Body of pancreas (tissue), 4 donors: ENCODE results near the gene SUN2. TPM values are rescaled to one million over a fixed set of nuclear protein-coding genes. Genes with fewer than 3 reads are reported as not detected.

ENCODE experiments used
- ATAC-seq: fragments of 150-250 bp; one replicate; pipeline ENCODE4 v1.9.1; 2016
- DNase-seq, 4 donors: peaks; one replicate each; pipeline ENCODE4 v3.0.0-alpha.2; 2019
- H3K27ac ChIP-seq, 4 donors: fragments of 200-600 bp; sonication (generic); 1 replicate in 3 of 4; 2 replicates in 1 of 4; pipeline versions ENCODE4 v1.5.1 to v1.6.1; 2016 to 2019; ENCODE audit warnings: mild to moderate bottlenecking in 1 of 4, mixed read lengths in 1 of 4, moderate library complexity in 1 of 4
- H3K27me3 ChIP-seq, 2 donors: fragments of 200-600 bp; sonication (generic); one replicate each; pipeline ENCODE4 v1.6.0; 2016; ENCODE audit warnings: mild to moderate bottlenecking in 1 of 2
- H3K36me3 ChIP-seq, 2 donors: fragments of 200-600 bp; sonication (generic); replicated peaks in 1 of 2; 2 replicates each; pipeline ENCODE4 v1.5.1; 2016; ENCODE audit warnings: low read depth in 2 of 2; ENCODE audit not compliant: insufficient read depth in 1 of 2
- H3K4me1 ChIP-seq: fragments of 200-600 bp; sonication (generic); one replicate; pipeline ENCODE4 v1.6.0; 2016
- H3K4me3 ChIP-seq, 2 donors: fragments of 200-600 bp; sonication (generic); 1 replicate in 1 of 2; 2 replicates in 1 of 2; pipeline ENCODE4 v1.5.1; 2016 to 2019
- H3K9me3 ChIP-seq, 3 donors: fragments of 200-600 bp; sonication (generic); 1 replicate in 2 of 3; 2 replicates in 1 of 3; pipeline ENCODE4 v1.5.1; 2016
- POLR2A ChIP-seq, 3 donors: fragments of 450-650 bp; IDR thresholded peaks; one replicate each; pipeline ENCODE4 v1.6.1; 2016; ENCODE audit warnings: antibody characterized with exemption in 3 of 3, mild to moderate bottlenecking in 2 of 3
- WGBS, 2 donors: methylation state at CpG; one replicate each; pipeline ENCODE4 v1.1.5; 2017; 5-methylcytosine and 5-hydroxymethylcytosine counted together
- intact Hi-C: fragments of 100-400 bp; cut with DNase I; formaldehyde crosslinking; loops from one replicate; pipeline ENCODE4 v1.15.1; 2023
- total RNA-seq, 2 donors: library from RNA; depleted of rRNA; stranded (reverse); fragments of >200 nt; gene quantifications; one replicate each; pipeline ENCODE4 v1.1.0, GENCODE V29; 2016
- TF ChIP-seq, protein P1 (sequence below), 7 experiments: fragments of 450-650 bp in 4 of 7; fragments of 200-600 bp in 3 of 7; sonication (generic) in 3 of 7; IDR thresholded peaks; one replicate each; pipeline ENCODE4 v1.5.1; 2016 to 2019; ENCODE audit warnings: antibody characterized with exemption in 7 of 7

The SUN2 gene
- total RNA-seq, 2 donors from 2014 or later = 143 to 166 TPM

DNA sequence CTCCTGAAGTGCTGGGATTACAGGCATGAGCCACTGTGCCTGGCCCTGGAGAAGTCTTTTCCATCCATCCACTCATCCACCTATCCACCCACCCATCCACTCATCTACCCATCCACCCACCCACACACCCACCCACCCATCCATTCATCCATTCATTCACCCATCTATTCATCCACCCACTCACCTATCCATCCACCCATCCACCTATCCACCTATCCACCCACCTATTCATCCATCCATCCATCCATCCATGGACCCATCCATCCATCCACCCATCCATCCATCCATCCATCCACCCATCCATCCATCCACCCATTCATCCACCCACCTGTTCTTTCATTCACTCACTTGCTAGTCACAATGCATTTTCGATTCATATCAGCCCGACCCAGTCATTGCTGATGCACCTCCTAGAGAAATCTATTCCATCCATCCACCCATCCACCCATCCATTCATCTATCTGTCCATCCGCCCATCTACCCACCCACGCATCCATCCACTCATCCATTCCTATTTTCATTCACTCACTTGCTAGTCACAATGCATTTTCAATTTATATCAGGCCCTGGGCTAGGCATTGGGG lies 17.7 kb upstream of the SUN2 start:
- TF ChIP-seq POLR2A (IDR thresholded peaks at IDR 0.05) = no peak
- ATAC-seq (no peak), DNase-seq (no peak)
- Histone ChIP-seq H3K4me1 (no peaks in the 10 kb centered on the region), H3K27me3 (no peaks in the 10 kb centered on the region), H3K9me3 (no peaks in the 10 kb centered on the region), H3K4me3 (no peak overlapping the region), H3K27ac (no peak overlapping the region), H3K36me3 (no peaks in the 10 kb centered on the region)
- WGBS, 2 donors = 82 to 88% methylated on average over 4 of the region's 4 CpGs
- intact Hi-C loops = loop anchor here (10.0 kb wide), 1 partner anchor 351 kb away; no protein-coding TSS in a partner anchor

DNA sequence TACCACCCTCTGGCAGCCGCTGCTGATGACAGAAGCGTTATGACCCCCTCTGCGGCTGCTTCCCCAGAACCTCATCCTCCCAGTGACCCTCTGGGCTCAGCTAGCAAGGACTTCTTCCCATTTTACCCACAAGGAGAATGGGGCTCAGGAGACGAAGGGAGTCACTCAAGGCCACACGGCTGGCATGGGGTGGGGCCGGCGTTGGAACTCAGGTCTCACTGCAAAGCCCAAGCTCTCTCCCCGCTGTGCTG lies 16.8 kb upstream of the SUN2 start:
- Histone ChIP-seq H3K27me3 (no peaks in the 10 kb centered on the region), H3K4me1 (no peaks in the 10 kb centered on the region), H3K4me3 (no peak overlapping the region), H3K27ac (no peak overlapping the region), H3K9me3 (no peaks in the 10 kb centered on the region), H3K36me3 (no peaks in the 10 kb centered on the region)
- intact Hi-C loops = loop anchor here (10.0 kb wide), 1 partner anchor 352 kb away; no protein-coding TSS in a partner anchor
- WGBS, 2 donors = 73 to 79% methylated on average over 8 of the region's 8 CpGs
- ATAC-seq = no peak
- TF ChIP-seq, protein P1, sequence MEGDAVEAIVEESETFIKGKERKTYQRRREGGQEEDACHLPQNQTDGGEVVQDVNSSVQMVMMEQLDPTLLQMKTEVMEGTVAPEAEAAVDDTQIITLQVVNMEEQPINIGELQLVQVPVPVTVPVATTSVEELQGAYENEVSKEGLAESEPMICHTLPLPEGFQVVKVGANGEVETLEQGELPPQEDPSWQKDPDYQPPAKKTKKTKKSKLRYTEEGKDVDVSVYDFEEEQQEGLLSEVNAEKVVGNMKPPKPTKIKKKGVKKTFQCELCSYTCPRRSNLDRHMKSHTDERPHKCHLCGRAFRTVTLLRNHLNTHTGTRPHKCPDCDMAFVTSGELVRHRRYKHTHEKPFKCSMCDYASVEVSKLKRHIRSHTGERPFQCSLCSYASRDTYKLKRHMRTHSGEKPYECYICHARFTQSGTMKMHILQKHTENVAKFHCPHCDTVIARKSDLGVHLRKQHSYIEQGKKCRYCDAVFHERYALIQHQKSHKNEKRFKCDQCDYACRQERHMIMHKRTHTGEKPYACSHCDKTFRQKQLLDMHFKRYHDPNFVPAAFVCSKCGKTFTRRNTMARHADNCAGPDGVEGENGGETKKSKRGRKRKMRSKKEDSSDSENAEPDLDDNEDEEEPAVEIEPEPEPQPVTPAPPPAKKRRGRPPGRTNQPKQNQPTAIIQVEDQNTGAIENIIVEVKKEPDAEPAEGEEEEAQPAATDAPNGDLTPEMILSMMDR (IDR thresholded peaks at IDR 0.05) = no peak
- no peak for TF ChIP-seq POLR2A (IDR thresholded peaks at IDR 0.05)
- DNase-seq = no peak

DNA sequence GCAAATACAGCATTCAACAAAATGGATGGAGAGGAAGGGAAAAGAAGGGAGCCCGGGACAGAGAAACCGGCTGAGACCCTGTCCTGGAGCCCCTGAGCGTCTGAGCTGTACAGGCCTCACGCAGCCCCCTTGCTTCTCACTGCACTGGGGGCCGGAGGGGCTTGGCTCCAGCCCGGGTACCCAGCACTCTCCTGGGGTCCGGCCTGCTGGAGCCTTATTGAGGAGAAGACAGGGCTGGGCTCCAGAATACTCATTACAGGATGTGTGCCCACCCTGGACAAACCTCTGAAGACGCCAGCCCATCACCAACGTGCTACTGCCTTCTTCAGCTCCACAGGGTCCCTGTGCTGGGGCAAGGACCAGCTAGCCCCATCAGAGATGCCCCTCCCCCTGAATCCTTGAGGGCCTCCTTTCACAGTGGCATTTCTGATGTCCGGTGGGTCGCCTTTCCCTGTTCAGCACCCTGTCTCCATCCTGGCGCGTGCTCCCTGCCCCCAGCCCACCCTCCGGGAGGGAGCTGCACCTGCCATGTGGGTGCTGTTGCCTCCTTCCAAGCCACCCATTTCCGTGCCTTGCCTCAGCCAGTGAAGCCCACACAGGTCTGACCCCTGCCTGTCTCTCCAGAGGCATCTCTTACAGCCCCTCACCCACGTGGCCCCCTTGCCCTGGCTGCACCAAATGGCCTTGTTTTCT lies 14.6 kb upstream of the SUN2 start:
- TF ChIP-seq, protein P1 (IDR thresholded peaks at IDR 0.05) = no peak
- TF ChIP-seq POLR2A (IDR thresholded peaks at IDR 0.05) = no peak
- Histone ChIP-seq H3K36me3 (no peaks in the 10 kb centered on the region), H3K4me1 (peaks cover 3% of the 10 kb centered on the region), H3K27ac (no peak overlapping the region), H3K27me3 (no peaks in the 10 kb centered on the region), H3K4me3 (no peak overlapping the region), H3K9me3 (no peaks in the 10 kb centered on the region)
- no peak for DNase-seq
- intact Hi-C loops = loop anchor here (10.0 kb wide), 1 partner anchor 354 kb away; no protein-coding TSS in a partner anchor
- WGBS, 2 donors = 82 to 83% methylated on average over 13 to 15 of the region's 16 CpGs
- ATAC-seq = no peak

DNA sequence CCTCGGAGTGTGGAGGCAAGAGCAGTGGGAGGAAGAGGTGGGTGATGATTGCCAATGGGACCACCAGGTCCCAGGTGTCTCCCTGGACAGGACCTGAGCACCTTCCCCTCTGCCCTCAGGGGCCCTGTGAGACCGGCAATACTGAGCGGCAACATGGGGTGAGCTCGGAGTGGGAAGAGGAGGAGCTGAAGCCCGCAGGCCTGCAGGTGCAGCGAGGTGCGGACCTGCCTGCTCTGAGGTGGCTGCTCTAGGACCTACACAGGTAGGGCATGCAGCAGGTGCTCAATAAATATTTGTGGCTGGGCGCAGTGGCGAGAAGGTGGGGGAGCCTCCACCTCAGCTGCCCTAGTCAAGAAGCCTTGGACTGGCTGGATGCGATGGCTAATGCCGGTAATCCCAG lies 12.2 kb upstream of the SUN2 start:
- Histone ChIP-seq H3K27ac (no peak overlapping the region), H3K27me3 (no peaks in the 10 kb centered on the region), H3K36me3 (no peaks in the 10 kb centered on the region), H3K4me3 (no peak overlapping the region), H3K4me1 (peaks cover 3% of the 10 kb centered on the region), H3K9me3 (no peaks in the 10 kb centered on the region)
- intact Hi-C loops = no loop called here
- WGBS, 2 donors = 80% methylated on average over 11 of the region's 11 CpGs
- TF ChIP-seq, protein P1 (IDR thresholded peaks at IDR 0.05) = no peak
- no peak for TF ChIP-seq POLR2A (IDR thresholded peaks at IDR 0.05)
- no peak for ATAC-seq
- DNase-seq = no peak

DNA sequence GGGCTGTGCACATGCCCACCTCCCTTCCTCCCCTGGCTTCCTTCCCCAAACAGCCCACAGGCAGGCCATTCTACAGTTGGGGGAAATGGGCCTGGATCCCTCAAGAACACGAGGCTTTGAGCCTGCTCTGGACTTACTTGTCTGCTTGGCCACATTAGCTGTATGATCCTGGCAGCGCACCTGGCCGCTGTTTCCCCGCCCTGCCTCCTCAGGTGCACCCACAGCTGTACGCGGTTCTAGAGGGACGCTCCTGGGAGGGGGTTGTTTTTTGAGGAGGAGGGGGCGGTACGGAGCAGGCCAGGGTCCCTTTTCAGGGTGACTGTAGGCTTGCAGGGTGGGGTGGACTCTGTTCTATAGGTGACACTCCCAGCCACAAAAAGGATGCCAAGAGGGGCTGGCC lies 11.5 kb upstream of the SUN2 start:
- WGBS, 2 donors = 71 to 82% methylated on average over 6 to 9 of the region's 9 CpGs
- intact Hi-C loops = no loop called here

More for the DNA sequence above, 11.5 kb upstream of the SUN2 start:
- Histone ChIP-seq H3K9me3 (no peaks in the 10 kb centered on the region), H3K27ac (no peak overlapping the region), H3K4me1 (peaks cover 3% of the 10 kb centered on the region), H3K36me3 (no peaks in the 10 kb centered on the region), H3K27me3 (no peaks in the 10 kb centered on the region), H3K4me3 (no peak overlapping the region)
- TF ChIP-seq POLR2A (IDR thresholded peaks at IDR 0.05) = no peak
- TF ChIP-seq, protein P1 (IDR thresholded peaks at IDR 0.05) = no peak
- ATAC-seq = no peak
- no peak for DNase-seq
